Measurements from ENCODE around the gene STMP1. TPM values are rescaled to one million over a fixed set of nuclear protein-coding genes. Genes with fewer than 3 reads are reported as not detected.
"Not testable (repeated sequence)": the region's sequence is repeated elsewhere in the genome, so short reads cannot be mapped to it uniquely, and the experiment has no call there.

STMP1 gene
- total and polyA plus RNA-seq, 2 of the 13 experiments (the other 11 are each of a cell fraction or from before 2014, with no cell fraction given), result 7.2 to 16.2 TPM

DNA sequence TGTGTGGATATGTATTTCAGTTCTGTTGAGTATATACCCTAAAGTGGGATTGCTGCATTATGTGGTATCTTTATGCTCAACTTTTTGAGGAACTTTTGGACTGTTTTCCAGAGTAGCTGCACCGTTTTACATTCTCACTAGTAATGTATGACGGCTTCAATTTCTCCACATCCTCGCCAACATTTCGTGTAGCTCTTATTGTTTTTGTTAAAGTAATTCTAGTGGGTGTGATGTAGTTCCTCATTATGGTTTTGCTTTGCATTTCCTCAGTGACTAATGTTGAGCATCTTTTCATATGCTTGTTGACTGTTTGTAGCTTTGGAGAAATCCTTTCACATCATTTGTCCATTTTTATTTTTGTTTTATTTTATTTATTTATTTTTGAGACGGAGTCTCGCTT, 4.5 kb downstream of the STMP1 start:
- 97% methylated on average over 6 of the region's 6 CpGs for WGBS (ENCODE audit: low lambda C conversion rate)
- Histone ChIP-seq H3K4me3 (replicated peaks in 1 of 3; ENCODE audit: insufficient read depth in 1 of 3, low read depth in 2 of 3, low read length in 3 of 3) (no peak overlapping the region), H4K20me1 (ENCODE audit: insufficient read depth, low read length) (no peaks in the 10 kb centered on the region), H3K4me2 (ENCODE audit: low read depth, low read length) (no peak overlapping the region), H3K9me3 (ENCODE audit: low read length) (no peaks in the 10 kb centered on the region), H3K79me2 (ENCODE audit: insufficient read depth, low read length) (peaks cover 54% of the 10 kb centered on the region), H3K27ac (ENCODE audit: extremely low read length, insufficient read depth, low read length) (no peak overlapping the region), H2AFZ (ENCODE audit: low read length) (no peak overlapping the region), H3K36me3 (replicated peaks in 1 of 2; ENCODE audit: control insufficient read depth in 1 of 2, insufficient read depth in 2 of 2, low read length in 2 of 2) (no peaks in the 10 kb centered on the region; a peak in 1 of 5 replicates), H3K27me3 (ENCODE audit: control insufficient read depth in 1 of 2, insufficient read depth in 2 of 2, low read length in 2 of 2) (no peaks in the 10 kb centered on the region; a peak in 1 of 5 replicates), H3K9ac (ENCODE audit: insufficient read depth, low read depth, low read length) (no peak overlapping the region), H3K4me1 (ENCODE audit: insufficient read depth, low read length) (peaks cover 34% of the 10 kb centered on the region)
- no peak for FAIRE-seq
- no peak for TF ChIP-seq ZIK1 (CRISPR knock-in tag; IDR thresholded peaks at IDR 0.05; ENCODE audit: borderline replicate concordance, low read depth)
- no peak for TF ChIP-seq ZNF230 (CRISPR knock-in tag; IDR thresholded peaks at IDR 0.05)
- TF ChIP-seq ZNF549 (CRISPR knock-in tag; IDR thresholded peaks at IDR 0.05), result no peak
- TF ChIP-seq AHR (CRISPR knock-in tag; IDR thresholded peaks at IDR 0.05), result no peak
- TF ChIP-seq, protein P1, sequence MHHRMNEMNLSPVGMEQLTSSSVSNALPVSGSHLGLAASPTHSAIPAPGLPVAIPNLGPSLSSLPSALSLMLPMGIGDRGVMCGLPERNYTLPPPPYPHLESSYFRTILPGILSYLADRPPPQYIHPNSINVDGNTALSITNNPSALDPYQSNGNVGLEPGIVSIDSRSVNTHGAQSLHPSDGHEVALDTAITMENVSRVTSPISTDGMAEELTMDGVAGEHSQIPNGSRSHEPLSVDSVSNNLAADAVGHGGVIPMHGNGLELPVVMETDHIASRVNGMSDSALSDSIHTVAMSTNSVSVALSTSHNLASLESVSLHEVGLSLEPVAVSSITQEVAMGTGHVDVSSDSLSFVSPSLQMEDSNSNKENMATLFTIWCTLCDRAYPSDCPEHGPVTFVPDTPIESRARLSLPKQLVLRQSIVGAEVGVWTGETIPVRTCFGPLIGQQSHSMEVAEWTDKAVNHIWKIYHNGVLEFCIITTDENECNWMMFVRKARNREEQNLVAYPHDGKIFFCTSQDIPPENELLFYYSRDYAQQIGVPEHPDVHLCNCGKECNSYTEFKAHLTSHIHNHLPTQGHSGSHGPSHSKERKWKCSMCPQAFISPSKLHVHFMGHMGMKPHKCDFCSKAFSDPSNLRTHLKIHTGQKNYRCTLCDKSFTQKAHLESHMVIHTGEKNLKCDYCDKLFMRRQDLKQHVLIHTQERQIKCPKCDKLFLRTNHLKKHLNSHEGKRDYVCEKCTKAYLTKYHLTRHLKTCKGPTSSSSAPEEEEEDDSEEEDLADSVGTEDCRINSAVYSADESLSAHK (CRISPR knock-in tag; IDR thresholded peaks at IDR 0.05; ENCODE audit: borderline replicate concordance), result no peak
- no peak for DNase-seq (ENCODE audit: low spot score)
- CTCF ChIA-PET (ENCODE audit: low intra/inter-chr PET ratio, low total read pairs), result no interaction called here
- no peak for ATAC-seq
- no TSS peak for BruUV-seq (replicated peaks)
- POLR2A ChIA-PET, result no interaction called here
- intact Hi-C loops (cut with micrococcal nuclease; ENCODE audit: unreplicated experiment) (loop anchor here (5.0 kb wide), 1 partner anchor 160 kb away; no protein-coding TSS in a partner anchor), in situ Hi-C loops (cut with HindIII; ENCODE audit: extremely low pct_ligation_motif_present, low pct_unique_long_range_greater_than_20kb) (no loop called here)

GRCh38 chr7:135667626-135668025, 5.3 kb downstream of the STMP1 start:
- FAIRE-seq; BruUV-seq (replicated peaks); H3K9ac ChIP-seq (ENCODE audit: insufficient read depth, low read depth, low read length); H2AFZ ChIP-seq (ENCODE audit: low read length); H3K27ac ChIP-seq (ENCODE audit: extremely low read length, insufficient read depth, low read length); ATAC-seq; H3K4me3 ChIP-seq (replicated peaks in 1 of 3; ENCODE audit: insufficient read depth in 1 of 3, low read depth in 2 of 3, low read length in 3 of 3); POLR2A ChIA-PET; H4K20me1 ChIP-seq (ENCODE audit: insufficient read depth, low read length); H3K27me3 ChIP-seq (ENCODE audit: control insufficient read depth in 1 of 2, insufficient read depth in 2 of 2, low read length in 2 of 2); in situ Hi-C loops (cut with HindIII; ENCODE audit: extremely low pct_ligation_motif_present, low pct_unique_long_range_greater_than_20kb); H3K4me2 ChIP-seq (ENCODE audit: low read depth, low read length); DNase-seq (ENCODE audit: low spot score); CTCF ChIA-PET (ENCODE audit: low intra/inter-chr PET ratio, low total read pairs); H3K36me3 ChIP-seq (replicated peaks in 1 of 2; ENCODE audit: control insufficient read depth in 1 of 2, insufficient read depth in 2 of 2, low read length in 2 of 2); H3K9me3 ChIP-seq (ENCODE audit: low read length): not testable (repeated sequence)
- Histone ChIP-seq H3K4me1 (ENCODE audit: insufficient read depth, low read length) (peaks cover 34% of the 10 kb centered on the region), H3K79me2 (ENCODE audit: insufficient read depth, low read length) (peaks cover 56% of the 10 kb centered on the region)
- intact Hi-C loops (cut with micrococcal nuclease; ENCODE audit: unreplicated experiment), result loop anchor here (5.0 kb wide), 1 partner anchor 160 kb away; no protein-coding TSS in a partner anchor
- 97% methylated on average over 1 of the region's 1 CpG for WGBS (ENCODE audit: low lambda C conversion rate)

All from HepG2 (cell line).